ENCODE results near the gene EYS.

EYS gene

GRCh38 chr6:64920257-64920656 is 786.8 kb downstream of the EYS start:
- no peak for ATAC-seq
- TF ChIP-seq CREB5 (CRISPR knock-in tag; IDR thresholded peaks at IDR 0.05; ENCODE audit: low read depth), result no peak
- no peak for TF ChIP-seq SNAI2 (CRISPR knock-in tag; IDR thresholded peaks at IDR 0.05)
- TF ChIP-seq ZNF70 (CRISPR knock-in tag; IDR thresholded peaks at IDR 0.05), result no peak
- TF ChIP-seq ZC3H10 (CRISPR knock-in tag; IDR thresholded peaks at IDR 0.05), result no peak
- no peak for TF ChIP-seq ISL1 (CRISPR knock-in tag; IDR thresholded peaks at IDR 0.05)
- no peak for TF ChIP-seq POU6F1 (CRISPR knock-in tag; IDR thresholded peaks at IDR 0.05; ENCODE audit: borderline replicate concordance, low read depth)
- no peak for TF ChIP-seq BACH2 (CRISPR knock-in tag; IDR thresholded peaks at IDR 0.05; ENCODE audit: borderline replicate concordance)
- no peak for TF ChIP-seq GLIS3 (CRISPR knock-in tag; IDR thresholded peaks at IDR 0.05)
- no peak for TF ChIP-seq ESRRG (CRISPR knock-in tag; IDR thresholded peaks at IDR 0.05)
- no peak for TF ChIP-seq ARNTL (CRISPR knock-in tag; IDR thresholded peaks at IDR 0.05; ENCODE audit: borderline replicate concordance, low read depth)
- no peak for TF ChIP-seq CSRNP3 (CRISPR knock-in tag; IDR thresholded peaks at IDR 0.05)
- TF ChIP-seq ZFP30 (CRISPR knock-in tag; IDR thresholded peaks at IDR 0.05), result no peak

- ATAC-seq, result no peak
These were observed 792.9 kb downstream of the EYS start for GRCh38 chr6:64914124-64914523.

GRCh38 chr6:64912966-64913365 is 794.1 kb downstream of the EYS start:
- TF ChIP-seq ZFP30 (CRISPR knock-in tag; IDR thresholded peaks at IDR 0.05) (no peak), PATZ1 (CRISPR knock-in tag; IDR thresholded peaks at IDR 0.05; ENCODE audit: borderline replicate concordance) (no peak), CSRNP3 (CRISPR knock-in tag; IDR thresholded peaks at IDR 0.05) (no peak), PPARA (CRISPR knock-in tag; IDR thresholded peaks at IDR 0.05; ENCODE audit: borderline replicate concordance) (no peak), RARB (CRISPR knock-in tag; IDR thresholded peaks at IDR 0.05) (no peak), ESRRG (CRISPR knock-in tag; IDR thresholded peaks at IDR 0.05) (no peak), CREB5 (CRISPR knock-in tag; IDR thresholded peaks at IDR 0.05; ENCODE audit: low read depth) (no peak), CSDC2 (CRISPR knock-in tag; IDR thresholded peaks at IDR 0.05) (no peak), POU6F1 (CRISPR knock-in tag; IDR thresholded peaks at IDR 0.05; ENCODE audit: borderline replicate concordance, low read depth) (no peak), ISL1 (CRISPR knock-in tag; IDR thresholded peaks at IDR 0.05) (no peak), ZNF70 (CRISPR knock-in tag; IDR thresholded peaks at IDR 0.05) (no peak), TCF4 (CRISPR knock-in tag; IDR thresholded peaks at IDR 0.05; ENCODE audit: borderline replicate concordance) (no peak)
- ATAC-seq, result no peak

More at GRCh38 chr6:64914124-64914523, 792.9 kb downstream of the EYS start:
- TF ChIP-seq BACH2 (CRISPR knock-in tag; IDR thresholded peaks at IDR 0.05; ENCODE audit: borderline replicate concordance) (no peak), OSR1 (CRISPR knock-in tag; IDR thresholded peaks at IDR 0.05) (no peak), RARB (CRISPR knock-in tag; IDR thresholded peaks at IDR 0.05) (no peak), PATZ1 (CRISPR knock-in tag; IDR thresholded peaks at IDR 0.05; ENCODE audit: borderline replicate concordance) (no peak), GLIS3 (CRISPR knock-in tag; IDR thresholded peaks at IDR 0.05) (no peak)

Measured in SK-N-SH treated with all-trans-retinoic acid at 6 μM for 48 hours (cell line).